C4-2B (cell line): Measurements from ENCODE around the gene SIX5.

Experiments used
- H3K27ac ChIP-seq: fragments of 450-650 bp; 2 replicates; pipeline ENCODE4 v1.5.1; 2017
- ZFX ChIP-seq: fragments of 450-650 bp; IDR thresholded peaks from 2 replicates; pipeline ENCODE4 v1.6.1; 2017
- TF ChIP-seq, protein P1 (sequence below): fragments of 450-650 bp; conservative IDR thresholded peaks from 2 replicates; pipeline ENCODE4 v1.5.1; 2017; ENCODE audit warnings: mild to moderate bottlenecking

The SIX5 gene

DNA sequence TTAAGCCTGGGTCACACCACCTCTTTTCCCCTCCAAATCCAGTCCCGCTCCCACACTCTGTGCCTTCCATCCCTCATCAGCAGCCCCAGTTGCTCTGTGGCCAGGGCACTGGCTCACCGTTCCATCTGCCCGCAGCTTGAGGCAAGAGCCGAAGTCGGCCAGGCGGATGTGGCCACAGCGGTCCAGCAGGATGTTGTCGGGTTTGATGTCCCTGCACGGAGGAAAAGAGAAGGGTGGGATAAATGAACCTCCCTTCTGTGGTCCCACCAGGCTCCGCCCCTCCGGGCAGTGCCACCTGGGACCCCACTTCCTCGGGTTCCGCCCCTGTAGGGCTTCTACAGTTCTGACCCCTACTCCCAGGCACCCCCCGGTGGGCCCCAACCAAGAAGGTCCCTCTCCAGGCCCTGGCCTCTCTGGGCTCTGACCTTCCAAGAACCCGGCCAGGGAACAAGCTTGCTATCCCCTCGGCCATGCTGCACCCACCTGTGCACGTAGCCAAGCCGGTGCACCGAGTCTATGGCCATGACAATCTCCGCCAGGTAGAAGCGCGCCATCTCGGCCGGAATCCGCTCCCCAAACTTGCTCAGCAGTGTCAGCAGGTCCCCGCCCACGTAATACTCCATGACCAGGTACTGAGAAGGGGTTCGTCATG lies 9.1 kb upstream of the SIX5 start:
- no peak for TF ChIP-seq ZFX
- TF ChIP-seq, protein P1, sequence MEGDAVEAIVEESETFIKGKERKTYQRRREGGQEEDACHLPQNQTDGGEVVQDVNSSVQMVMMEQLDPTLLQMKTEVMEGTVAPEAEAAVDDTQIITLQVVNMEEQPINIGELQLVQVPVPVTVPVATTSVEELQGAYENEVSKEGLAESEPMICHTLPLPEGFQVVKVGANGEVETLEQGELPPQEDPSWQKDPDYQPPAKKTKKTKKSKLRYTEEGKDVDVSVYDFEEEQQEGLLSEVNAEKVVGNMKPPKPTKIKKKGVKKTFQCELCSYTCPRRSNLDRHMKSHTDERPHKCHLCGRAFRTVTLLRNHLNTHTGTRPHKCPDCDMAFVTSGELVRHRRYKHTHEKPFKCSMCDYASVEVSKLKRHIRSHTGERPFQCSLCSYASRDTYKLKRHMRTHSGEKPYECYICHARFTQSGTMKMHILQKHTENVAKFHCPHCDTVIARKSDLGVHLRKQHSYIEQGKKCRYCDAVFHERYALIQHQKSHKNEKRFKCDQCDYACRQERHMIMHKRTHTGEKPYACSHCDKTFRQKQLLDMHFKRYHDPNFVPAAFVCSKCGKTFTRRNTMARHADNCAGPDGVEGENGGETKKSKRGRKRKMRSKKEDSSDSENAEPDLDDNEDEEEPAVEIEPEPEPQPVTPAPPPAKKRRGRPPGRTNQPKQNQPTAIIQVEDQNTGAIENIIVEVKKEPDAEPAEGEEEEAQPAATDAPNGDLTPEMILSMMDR: no peak
- no peak overlapping the region for H3K27ac ChIP-seq

- no peak overlapping the region for H3K27ac ChIP-seq
- TF ChIP-seq ZFX: no peak
- TF ChIP-seq, protein P1: no peak
Measured at GRCh38 chr19:45777395-45777961, 8.4 kb upstream of the SIX5 start.

GRCh38 chr19:45774765-45775164 lies 5.7 kb upstream of the SIX5 start:
- no peak for TF ChIP-seq ZFX
- TF ChIP-seq, protein P1: no peak; the same call in 1 of the 2 replicates
- no peak overlapping the region for H3K27ac ChIP-seq

- H3K27ac ChIP-seq: no peak overlapping the region
- TF ChIP-seq, protein P1: no peak
- TF ChIP-seq ZFX: no peak
Measured at GRCh38 chr19:45773384-45773783, 4.3 kb upstream of the SIX5 start.

DNA sequence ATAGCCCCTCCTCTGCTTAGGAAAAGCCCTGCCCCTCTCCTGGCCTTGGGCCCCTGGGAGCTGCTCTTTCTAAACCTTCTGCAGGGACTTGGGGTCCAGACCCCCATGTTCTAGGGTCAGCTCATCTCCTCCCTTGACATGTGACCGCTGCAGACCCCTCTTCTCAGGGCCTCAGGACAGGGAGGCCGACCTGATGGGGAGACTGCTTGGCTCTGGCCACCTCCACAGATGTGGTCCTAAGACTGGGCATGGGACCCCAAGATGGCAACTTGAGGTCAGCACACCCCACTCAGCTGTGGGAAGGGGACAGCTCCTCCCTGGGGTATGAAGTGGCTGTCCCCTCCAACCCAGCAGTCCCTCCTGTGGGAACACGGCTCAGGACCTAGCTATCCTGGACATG lies 3.9 kb upstream of the SIX5 start:
- no peak overlapping the region for H3K27ac ChIP-seq
- TF ChIP-seq ZFX: no peak
- TF ChIP-seq, protein P1: no peak

- no peak overlapping the region for H3K27ac ChIP-seq
- TF ChIP-seq, protein P1: no peak
- no peak for TF ChIP-seq ZFX
Measured at GRCh38 chr19:45772130-45772840, 3.2 kb upstream of the SIX5 start.

GRCh38 chr19:45771311-45771933 lies 2.4 kb upstream of the SIX5 start:
- peak overlapping the region; percentile 87 for H3K27ac ChIP-seq

More at GRCh38 chr19:45771311-45771933, 2.4 kb upstream of the SIX5 start:
- no peak for TF ChIP-seq ZFX
- TF ChIP-seq, protein P1: no peak
